K562 (cell line): Measurements from ENCODE around the gene POLR2L. TPM values are rescaled to one million over a fixed set of nuclear protein-coding genes. Genes with fewer than 3 reads are reported as not detected.
A peak's percentile ranks its signal among the peaks of the same experiment; 100 is the strongest.

Source experiments
- ARID4B ChIP-seq: sonication (generic); formaldehyde crosslinking; IDR thresholded peaks from 2 replicates; pipeline ENCODE4 v1.8.0; 2022; ENCODE audit warnings: mild to moderate bottlenecking, missing genetic modification reagents
- ASH1L ChIP-seq: fragments of 450-650 bp; IDR thresholded peaks from 2 replicates; pipeline ENCODE4 v1.6.1; 2018; ENCODE audit warnings: borderline replicate concordance, mild to moderate bottlenecking, low read depth; ENCODE audit not compliant: partially characterized antibody
- ATF2 ChIP-seq: sonication (generic); formaldehyde crosslinking; IDR thresholded peaks from 2 replicates; pipeline ENCODE4 v1.8.1; 2022; ENCODE audit warnings: missing genetic modification reagents
- CREM ChIP-seq: IDR thresholded peaks from 2 replicates; pipeline ENCODE4 v1.6.1; 2014; ENCODE audit warnings: antibody characterized with exemption, low read depth
- E2F6 ChIP-seq, 2 experiments: IDR thresholded peaks; 2 replicates each; pipeline ENCODE4 v1.6.1; 2011; ENCODE audit warnings: borderline replicate concordance in 1 of 2, control low read depth in 1 of 2, low read depth in 1 of 2, low read length in 1 of 2, mild to moderate bottlenecking in 1 of 2, mixed read lengths in 1 of 2, moderate library complexity in 1 of 2; ENCODE audit not compliant: insufficient read depth in 1 of 2, insufficient read length in 1 of 2, poor library complexity in 1 of 2, severe bottlenecking in 1 of 2; ENCODE audit errors: extremely low read depth in 1 of 2
- FOXJ3 ChIP-seq: sonication (generic); formaldehyde crosslinking; IDR thresholded peaks from 2 replicates; pipeline ENCODE4 v1.4.0; 2020; ENCODE audit warnings: mild to moderate bottlenecking, missing genetic modification reagents
- HDAC1 ChIP-seq, 2 experiments: fragments of 450-650 bp; IDR thresholded peaks; 2 replicates each; pipeline ENCODE4 v1.6.1; 2016 to 2017; ENCODE audit warnings: inconsistent platforms in 1 of 2, mild to moderate bottlenecking in 1 of 2, moderate library complexity in 1 of 2
- ILK ChIP-seq: fragments of 450-650 bp; IDR thresholded peaks from 2 replicates; pipeline ENCODE4 v1.6.1; 2016; ENCODE audit warnings: missing genetic modification characterization, low read depth, mild to moderate bottlenecking, missing compliant biosample characterization, moderate library complexity, borderline replicate concordance
- MAFK ChIP-seq: IDR thresholded peaks from 2 replicates; pipeline ENCODE4 v1.6.1; 2011; ENCODE audit warnings: low read length, improper control_type of control experiment
- MBD2 ChIP-seq: sonication (generic); IDR thresholded peaks from 2 replicates; pipeline ENCODE4 v1.6.1; 2016; ENCODE audit warnings: low read depth, borderline replicate concordance
- MECOM ChIP-seq: fragments of 250-450 bp; sonication (Bioruptor Pico); IDR thresholded peaks from 2 replicates; pipeline ENCODE4 v1.8.0; 2022; ENCODE audit warnings: inconsistent platforms
- PRMT5 ChIP-seq: sonication (generic); formaldehyde crosslinking; IDR thresholded peaks from 2 replicates; pipeline ENCODE4 v1.5.0; 2020; ENCODE audit warnings: missing genetic modification reagents
- RCOR1 ChIP-seq, 2 experiments: IDR thresholded peaks; 2 replicates each; pipeline ENCODE4 v1.6.1; 2012; ENCODE audit warnings: low read depth in 2 of 2, low read length in 2 of 2, borderline replicate concordance in 1 of 2, improper control_type of control experiment in 1 of 2
- SRSF9 ChIP-seq: fragments of 200-400 bp; formaldehyde crosslinking; IDR thresholded peaks from 2 replicates; pipeline ENCODE4 v1.6.1; 2017; ENCODE audit warnings: low read depth, low read length, borderline replicate concordance
- ZNF165 ChIP-seq: fragments of 250-450 bp; sonication (Bioruptor Pico); IDR thresholded peaks from 2 replicates; pipeline ENCODE4 v1.4.0; 2020; ENCODE audit warnings: borderline replicate concordance
- ZNF217 ChIP-seq: sonication (generic); formaldehyde crosslinking; IDR thresholded peaks from 2 replicates; pipeline ENCODE4 v1.8.0; 2022; ENCODE audit warnings: mild to moderate bottlenecking, missing genetic modification reagents
- ZNF263 ChIP-seq: sonication (generic); formaldehyde crosslinking; IDR thresholded peaks from 2 replicates; pipeline ENCODE4 v1.8.0; 2022; ENCODE audit warnings: mild to moderate bottlenecking, missing genetic modification reagents, borderline replicate concordance
- ZNF431 ChIP-seq: sonication (generic); formaldehyde crosslinking; IDR thresholded peaks from 2 replicates; pipeline ENCODE4 v1.8.0; 2022; ENCODE audit warnings: mild to moderate bottlenecking, missing genetic modification reagents
- ZNF561 ChIP-seq: fragments of 450-650 bp; formaldehyde crosslinking; conservative IDR thresholded peaks from 2 replicates; pipeline ENCODE4 v1.4.0; 2020; ENCODE audit warnings: mild to moderate bottlenecking, moderate library complexity
- polyA plus RNA-seq, 8 experiments: library from polyadenylated mRNA; depleted of rRNA in 4 of 8; stranded (reverse) in 5 of 8; unstranded in 3 of 8; fragments of >200 nt; fragmentation: Nextera tagmentation in 2 of 8; fragmentation: Illumina TruSeq in 1 of 8; extraction: Ambion mirVana in 2 of 8; extraction: Trizol in 1 of 8; gene quantifications; 2 replicates each; pipeline versions ENCODE4 v1.2.1 to v1.2.3, GENCODE V29; 2011 to 2014; ENCODE audit warnings: inconsistent platforms in 1 of 8, missing spikeins in 1 of 8
- total RNA-seq, 7 experiments: library from RNA; depleted of rRNA in 6 of 7; stranded (reverse); fragments of >200 nt in 6 of 7; fragmentation: Illumina TruSeq in 2 of 7; extraction: Trizol in 2 of 7; gene quantifications; 2 replicates each; pipeline versions ENCODE4 v1.2.1 to v1.2.3, GENCODE V29; 2011 to 2021; ENCODE audit warnings: low replicate concordance in 1 of 7
- TF ChIP-seq, protein P1 (sequence below): fragments of 450-650 bp; formaldehyde crosslinking; IDR thresholded peaks from 2 replicates; pipeline ENCODE4 v1.4.0; 2022; ENCODE audit warnings: missing genetic modification characterization

Gene POLR2L
- total and polyA plus RNA-seq, 9 of the 15 experiments (the other 6 are each of a cell fraction or from before 2014, with no cell fraction given): 38.3 to 688 (median 108) TPM

- TF ChIP-seq ATF2 (CRISPR knock-in tag): peak; percentile 76
- TF ChIP-seq ZNF165 (CRISPR knock-in tag): no peak
- peak; percentile 38; the same call in 1 of the 2 replicates for TF ChIP-seq ARID4B (CRISPR knock-in tag)
- TF ChIP-seq E2F6 (IDR thresholded peaks at IDR 0.05; ENCODE audit: borderline replicate concordance in 1 of 2, extremely low read depth in 1 of 2, insufficient read depth in 1 of 2, insufficient read length in 1 of 2, low read depth in 1 of 2, low read length in 1 of 2, poor library complexity in 1 of 2, severe bottlenecking in 1 of 2): peak in 1 of 2 experiments; percentile 76
- peak; percentile 56; the same call in 1 of the 2 replicates for TF ChIP-seq CREM
- TF ChIP-seq PRMT5: no peak
- no peak for TF ChIP-seq FOXJ3 (CRISPR knock-in tag)
- no peak for TF ChIP-seq ASH1L
- no peak for TF ChIP-seq ILK (tag)
- TF ChIP-seq MECOM (CRISPR knock-in tag): no peak
- TF ChIP-seq MBD2: peak; percentile 20; the same call in 1 of the 2 replicates
- no peak for TF ChIP-seq ZNF217 (CRISPR knock-in tag)
- no peak for TF ChIP-seq MAFK
- TF ChIP-seq ZNF263 (CRISPR knock-in tag): no peak
- TF ChIP-seq HDAC1 (IDR thresholded peaks at IDR 0.05): peak in 1 of 2 experiments; percentile 60; a peak in 1 of 4 replicates
- no peak for TF ChIP-seq ZNF431
- no peak for TF ChIP-seq RCOR1 (IDR thresholded peaks at IDR 0.05; ENCODE audit: borderline replicate concordance in 1 of 2, low read depth in 2 of 2, low read length in 2 of 2)
- TF ChIP-seq ZNF561 (CRISPR knock-in tag): no peak
- TF ChIP-seq, protein P1, sequence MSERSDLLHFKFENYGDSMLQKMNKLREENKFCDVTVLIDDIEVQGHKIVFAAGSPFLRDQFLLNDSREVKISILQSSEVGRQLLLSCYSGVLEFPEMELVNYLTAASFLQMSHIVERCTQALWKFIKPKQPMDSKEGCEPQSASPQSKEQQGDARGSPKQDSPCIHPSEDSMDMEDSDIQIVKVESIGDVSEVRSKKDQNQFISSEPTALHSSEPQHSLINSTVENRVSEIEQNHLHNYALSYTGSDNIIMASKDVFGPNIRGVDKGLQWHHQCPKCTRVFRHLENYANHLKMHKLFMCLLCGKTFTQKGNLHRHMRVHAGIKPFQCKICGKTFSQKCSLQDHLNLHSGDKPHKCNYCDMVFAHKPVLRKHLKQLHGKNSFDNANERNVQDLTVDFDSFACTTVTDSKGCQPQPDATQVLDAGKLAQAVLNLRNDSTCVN (CRISPR knock-in tag): no peak
- TF ChIP-seq SRSF9: no peak
These were observed 9.1 kb downstream of the POLR2L start (continued) for GRCh38 chr11:833114-833791.
